Gastroesophageal sphincter (tissue), 4 donors: ENCODE data around the gene ACBD6. TPM values are rescaled to one million over a fixed set of nuclear protein-coding genes. Genes with fewer than 3 reads are reported as not detected.

Source experiments
- ATAC-seq: fragments of 150-250 bp; one replicate; pipeline ENCODE4 v1.9.1; 2016; ENCODE audit warnings: mild to moderate bottlenecking, moderate library complexity
- H3K27ac ChIP-seq, 4 donors: fragments of 200-600 bp; sonication (generic) in 3 of 4; 1 replicate in 3 of 4; 2 replicates in 1 of 4; pipeline ENCODE4 v1.5.1; 2016 to 2019
- H3K27me3 ChIP-seq: fragments of 200-600 bp; sonication (generic); one replicate; pipeline ENCODE4 v1.5.1; 2019
- H3K36me3 ChIP-seq, 2 donors: fragments of 200-600 bp; sonication (generic); one replicate each; pipeline ENCODE4 v1.5.1; 2019; ENCODE audit warnings: control low read depth in 1 of 2
- H3K4me1 ChIP-seq, 3 donors: fragments of 200-600 bp; sonication (generic); 1 replicate in 2 of 3; 2 replicates in 1 of 3; pipeline ENCODE4 v1.5.1; 2016 to 2019; ENCODE audit warnings: control low read depth in 2 of 3
- H3K4me3 ChIP-seq, 2 donors: fragments of 200-600 bp; sonication (generic); one replicate each; pipeline ENCODE4 v1.5.1; 2019; ENCODE audit warnings: mild to moderate bottlenecking in 1 of 2, moderate library complexity in 1 of 2
- H3K9me3 ChIP-seq, 3 donors: fragments of 200-600 bp; sonication (generic); one replicate each; pipeline ENCODE4 v1.5.1; 2017 to 2019; ENCODE audit warnings: control low read depth in 2 of 3
- CTCF ChIP-seq, 4 experiments: fragments of 200-600 bp in 2 of 4; fragments of 450-650 bp in 2 of 4; sonication (generic) in 1 of 4; IDR thresholded peaks; one replicate each; pipeline ENCODE4 v1.5.1; 2017 to 2019; ENCODE audit warnings: antibody characterized with exemption in 4 of 4, mild to moderate bottlenecking in 2 of 4, moderate library complexity in 2 of 4
- EP300 ChIP-seq: sonication (generic); formaldehyde crosslinking; IDR thresholded peaks from one replicate; pipeline ENCODE4 v1.6.1; 2017; ENCODE audit warnings: antibody characterized with exemption, mild to moderate bottlenecking
- POLR2A ChIP-seq, 2 donors: fragments of 450-650 bp; IDR thresholded peaks; one replicate each; pipeline ENCODE4 v1.6.1; 2017; ENCODE audit warnings: antibody characterized with exemption in 2 of 2, mild to moderate bottlenecking in 2 of 2, moderate library complexity in 1 of 2
- POLR2AphosphoS5 ChIP-seq: sonication (generic); formaldehyde crosslinking; IDR thresholded peaks from one replicate; pipeline ENCODE4 v1.6.1; 2017; ENCODE audit warnings: antibody characterized with exemption
- WGBS, 2 donors: methylation state at CpG; one replicate each; pipeline ENCODE4 v1.1.5; 2018; ENCODE audit warnings: low coverage in 1 of 2; 5-methylcytosine and 5-hydroxymethylcytosine counted together
- total RNA-seq, 4 donors: library from RNA; depleted of rRNA; stranded (reverse); fragments of >200 nt; gene quantifications; one replicate each; pipeline ENCODE4 v1.1.0, GENCODE V29; 2016

ACBD6 gene
- total RNA-seq, 4 donors from 2014 or later, result 27.1 to 41.3 (median 39.7) TPM

GRCh38 chr1:180527101-180527669 lies 24.8 kb upstream of the ACBD6 start:
- H3K4me1 ChIP-seq, result no peaks in the 10 kb centered on the region
- no peaks in the 10 kb centered on the region for H3K27me3 ChIP-seq
- 49 to 81% methylated on average over 4 of the region's 5 CpGs for WGBS, 2 donors
- no peak for ATAC-seq
- H3K9me3 ChIP-seq, result no peaks in the 10 kb centered on the region
- TF ChIP-seq POLR2A (IDR thresholded peaks at IDR 0.05) (no peak), EP300 (no peak), CTCF (IDR thresholded peaks at IDR 0.05) (no peak), POLR2AphosphoS5 (no peak)
- no peak overlapping the region for H3K27ac ChIP-seq
- no peak overlapping the region for H3K4me3 ChIP-seq
- H3K36me3 ChIP-seq, result no peaks in the 10 kb centered on the region

- H3K36me3 ChIP-seq, result no peaks in the 10 kb centered on the region
- H3K9me3 ChIP-seq, result no peaks in the 10 kb centered on the region
- TF ChIP-seq CTCF (IDR thresholded peaks at IDR 0.05), result no peak
- TF ChIP-seq POLR2A (IDR thresholded peaks at IDR 0.05), result no peak
- no peak for TF ChIP-seq POLR2AphosphoS5
- no peak for TF ChIP-seq EP300
- 15 to 25% methylated on average over 2 of the region's 2 CpGs for WGBS, 2 donors
- H3K27ac ChIP-seq, result no peak overlapping the region
- no peak for ATAC-seq
- no peaks in the 10 kb centered on the region for H3K27me3 ChIP-seq
- H3K4me1 ChIP-seq, result no peaks in the 10 kb centered on the region
- no peak overlapping the region for H3K4me3 ChIP-seq
Observed at GRCh38 chr1:180525715-180526039, 23.3 kb upstream of the ACBD6 start.

GRCh38 chr1:180524915-180525714 lies 22.7 kb upstream of the ACBD6 start:
- Histone ChIP-seq H3K27ac (no peak overlapping the region), H3K4me3 (no peak overlapping the region), H3K36me3 (no peaks in the 10 kb centered on the region), H3K4me1 (no peaks in the 10 kb centered on the region), H3K27me3 (no peaks in the 10 kb centered on the region), H3K9me3 (no peaks in the 10 kb centered on the region)
- 56 to 83% methylated on average over 4 to 5 of the region's 7 CpGs for WGBS, 2 donors
- no peak for TF ChIP-seq CTCF (IDR thresholded peaks at IDR 0.05)
- no peak for TF ChIP-seq POLR2A (IDR thresholded peaks at IDR 0.05)
- TF ChIP-seq EP300, result no peak
- TF ChIP-seq POLR2AphosphoS5, result no peak
- ATAC-seq, result no peak

GRCh38 chr1:180524160-180524914 lies 22.0 kb upstream of the ACBD6 start:
- 62 to 68% methylated on average over 7 of the region's 7 CpGs for WGBS, 2 donors
- ATAC-seq, result no peak

More at GRCh38 chr1:180524160-180524914, 22.0 kb upstream of the ACBD6 start:
- Histone ChIP-seq H3K27ac (no peak overlapping the region), H3K36me3 (no peaks in the 10 kb centered on the region), H3K4me1 (no peaks in the 10 kb centered on the region), H3K4me3 (no peak overlapping the region), H3K27me3 (no peaks in the 10 kb centered on the region), H3K9me3 (no peaks in the 10 kb centered on the region)
- TF ChIP-seq POLR2AphosphoS5 (no peak), CTCF (IDR thresholded peaks at IDR 0.05) (no peak), EP300 (no peak), POLR2A (IDR thresholded peaks at IDR 0.05) (no peak)
